Measurements from ENCODE around the gene SETD4.

Gene SETD4

GRCh38 chr21:36060159-36060921 is at the start of gene SETD4:
Gene SETD4, minus strand, starts transcription at chr21:36060526. Its CDS starts 1,638 bp downstream, at chr21:36058888.
- peak; percentile 84 for DNase-seq (ENCODE audit: low read depth, low spot score)

- no peak for DNase-seq (ENCODE audit: low read depth, low spot score)
These were observed 49.5 kb upstream of the SETD4 start for GRCh38 chr21:36109868-36110267.

- DNase-seq (ENCODE audit: low read depth, low spot score), result no peak
These were observed 45.1 kb upstream of the SETD4 start for GRCh38 chr21:36105327-36105842.

- peak; percentile 52 for DNase-seq (ENCODE audit: low read depth, low spot score)
These were observed 44.3 kb upstream of the SETD4 start for GRCh38 chr21:36104317-36105300.

GRCh38 chr21:36103434-36103833 is 43.1 kb upstream of the SETD4 start:
- DNase-seq (ENCODE audit: low read depth, low spot score), result no peak

GRCh38 chr21:36100971-36101641 is 40.8 kb upstream of the SETD4 start:
- DNase-seq (ENCODE audit: low read depth, low spot score), result no peak

- peak; percentile 77 for DNase-seq (ENCODE audit: low read depth, low spot score)
These were observed 39.4 kb upstream of the SETD4 start for GRCh38 chr21:36099695-36100211.

GRCh38 chr21:36099000-36099399 is 38.7 kb upstream of the SETD4 start:
- no peak for DNase-seq (ENCODE audit: low read depth, low spot score)

GRCh38 chr21:36098182-36098532 is 37.8 kb upstream of the SETD4 start:
- DNase-seq (ENCODE audit: low read depth, low spot score), result no peak

- DNase-seq (ENCODE audit: low read depth, low spot score), result no peak
These were observed 37.3 kb upstream of the SETD4 start for GRCh38 chr21:36097427-36098181.

- peak; percentile 87 for DNase-seq (ENCODE audit: low read depth, low spot score)
These were observed 36.3 kb upstream of the SETD4 start for GRCh38 chr21:36096398-36097290.

- DNase-seq (ENCODE audit: low read depth, low spot score), result no peak
These were observed 33.2 kb upstream of the SETD4 start for GRCh38 chr21:36093512-36093911.

- DNase-seq (ENCODE audit: low read depth, low spot score), result no peak
These were observed 32.4 kb upstream of the SETD4 start for GRCh38 chr21:36092681-36093080.

- DNase-seq (ENCODE audit: low read depth, low spot score), result no peak
These were observed 29.6 kb upstream of the SETD4 start for GRCh38 chr21:36089946-36090345.

GRCh38 chr21:36087362-36088138 is 27.2 kb upstream of the SETD4 start:
- DNase-seq (ENCODE audit: low read depth, low spot score), result no peak

- no peak for DNase-seq (ENCODE audit: low read depth, low spot score)
These were observed 21.9 kb upstream of the SETD4 start for GRCh38 chr21:36082237-36082664.

- DNase-seq (ENCODE audit: low read depth, low spot score), result no peak
These were observed 20.1 kb upstream of the SETD4 start for GRCh38 chr21:36080386-36080785.

GRCh38 chr21:36079671-36080070 is 19.3 kb upstream of the SETD4 start:
- no peak for DNase-seq (ENCODE audit: low read depth, low spot score)

All from iPS DF 19.7 (cell line).